GM12878 (cell line): ENCODE measurements around the gene NSMCE1. TPM values are rescaled to one million over a fixed set of nuclear protein-coding genes. Genes with fewer than 3 reads are reported as not detected.
A peak's percentile ranks its signal among the peaks of the same experiment; 100 is the strongest.

ENCODE experiments used
- DPF2 ChIP-seq: fragments of 450-650 bp; IDR thresholded peaks from 2 replicates; pipeline ENCODE4 v1.6.1; 2017; ENCODE audit warnings: mild to moderate bottlenecking
- HDGF ChIP-seq: fragments of 450-650 bp; IDR thresholded peaks from 2 replicates; pipeline ENCODE4 v1.6.1; 2016; ENCODE audit warnings: antibody characterized with exemption
- JUND ChIP-seq: IDR thresholded peaks from 2 replicates; pipeline ENCODE4 v1.6.1; 2012; ENCODE audit warnings: low read depth, mild to moderate bottlenecking, low read length, improper control_type of control experiment, moderate library complexity
- NR2F1 ChIP-seq: fragments of 450-650 bp; conservative IDR thresholded peaks from 2 replicates; pipeline ENCODE4 v1.6.1; 2017; ENCODE audit warnings: mild to moderate bottlenecking
- PAX8 ChIP-seq: fragments of 450-650 bp; IDR thresholded peaks from 2 replicates; pipeline ENCODE4 v1.6.1; 2017; ENCODE audit warnings: mild to moderate bottlenecking, moderate library complexity
- POLR2AphosphoS5 ChIP-seq: IDR thresholded peaks from 2 replicates; pipeline ENCODE4 v1.6.1; 2011; ENCODE audit warnings: mild to moderate bottlenecking, low read length, inconsistent platforms
- POU2F2 ChIP-seq: IDR thresholded peaks from 3 replicates; pipeline ENCODE4 v1.6.1; 2011; ENCODE audit warnings: low read depth, mild to moderate bottlenecking, low read length, borderline replicate concordance
- RAD51 ChIP-seq: fragments of 450-650 bp; IDR thresholded peaks from 2 replicates; pipeline ENCODE4 v1.6.1; 2016; ENCODE audit warnings: moderate library complexity, mild to moderate bottlenecking, inconsistent platforms
- RELA ChIP-seq: fragments of 450-650 bp; IDR thresholded peaks from 2 replicates; pipeline ENCODE4 v1.8.0; 2014; ENCODE audit warnings: borderline replicate concordance; ENCODE audit not compliant: partially characterized antibody
- SP1 ChIP-seq: IDR thresholded peaks from one replicate; pipeline ENCODE4 v1.6.1; 2011; ENCODE audit warnings: low read depth, low read length
- SUPT20H ChIP-seq: IDR thresholded peaks from 2 replicates; pipeline ENCODE4 v1.6.1; 2011; ENCODE audit warnings: low read depth, mild to moderate bottlenecking, low read length, moderate library complexity, borderline replicate concordance; ENCODE audit not compliant: control insufficient read depth
- TCF12 ChIP-seq: IDR thresholded peaks from 2 replicates; pipeline ENCODE4 v1.6.1; 2011; ENCODE audit warnings: low read depth, mild to moderate bottlenecking, low read length
- polyA plus RNA-seq, 11 experiments: library from polyadenylated mRNA; depleted of rRNA in 4 of 11; unstranded in 6 of 11; stranded (reverse) in 5 of 11; fragments of >200 nt; fragmentation: Nextera tagmentation in 4 of 11; fragmentation: Illumina TruSeq in 1 of 11; extraction: Ambion mirVana in 4 of 11; extraction: Trizol in 1 of 11; gene quantifications; 1 replicate in 1 of 11; 2 replicates in 10 of 11; pipeline versions ENCODE4 v1.2.1 to v1.2.3, GENCODE V29; 2011 to 2016; ENCODE audit warnings: inconsistent platforms in 2 of 11, missing spikeins in 2 of 11, low read depth in 1 of 11
- total RNA-seq, 4 experiments: library from RNA; depleted of rRNA in 3 of 4; stranded (reverse); fragments of >200 nt in 3 of 4; fragmentation: Illumina TruSeq in 1 of 4; extraction: Trizol in 1 of 4; gene quantifications; 2 replicates each; pipeline versions ENCODE4 v1.2.1 to v1.2.3, GENCODE V29; 2013 to 2021
- TF ChIP-seq, protein P1 (sequence below): fragments of 450-650 bp; IDR thresholded peaks from 2 replicates; pipeline ENCODE4 v1.6.1; 2016; ENCODE audit warnings: mild to moderate bottlenecking, moderate library complexity, borderline replicate concordance
- TF ChIP-seq, protein P2 (sequence below): fragments of 450-650 bp; IDR thresholded peaks from 2 replicates; pipeline ENCODE4 v1.6.1; 2017; ENCODE audit warnings: mild to moderate bottlenecking
- TF ChIP-seq, protein P3 (sequence below): IDR thresholded peaks from 2 replicates; pipeline ENCODE4 v1.6.1; 2012; ENCODE audit warnings: low read length, inconsistent platforms
- TF ChIP-seq, protein P4 (sequence below): IDR thresholded peaks from 2 replicates; pipeline ENCODE4 v1.6.1; 2011; ENCODE audit warnings: mild to moderate bottlenecking, low read depth, low read length, moderate library complexity; ENCODE audit not compliant: insufficient replicate concordance

Gene NSMCE1
- total and polyA plus RNA-seq, 10 of the 15 experiments (the other 5 are each of a cell fraction or from before 2014, with no cell fraction given): 54.0 to 214 (median 71.4) TPM

DNA sequence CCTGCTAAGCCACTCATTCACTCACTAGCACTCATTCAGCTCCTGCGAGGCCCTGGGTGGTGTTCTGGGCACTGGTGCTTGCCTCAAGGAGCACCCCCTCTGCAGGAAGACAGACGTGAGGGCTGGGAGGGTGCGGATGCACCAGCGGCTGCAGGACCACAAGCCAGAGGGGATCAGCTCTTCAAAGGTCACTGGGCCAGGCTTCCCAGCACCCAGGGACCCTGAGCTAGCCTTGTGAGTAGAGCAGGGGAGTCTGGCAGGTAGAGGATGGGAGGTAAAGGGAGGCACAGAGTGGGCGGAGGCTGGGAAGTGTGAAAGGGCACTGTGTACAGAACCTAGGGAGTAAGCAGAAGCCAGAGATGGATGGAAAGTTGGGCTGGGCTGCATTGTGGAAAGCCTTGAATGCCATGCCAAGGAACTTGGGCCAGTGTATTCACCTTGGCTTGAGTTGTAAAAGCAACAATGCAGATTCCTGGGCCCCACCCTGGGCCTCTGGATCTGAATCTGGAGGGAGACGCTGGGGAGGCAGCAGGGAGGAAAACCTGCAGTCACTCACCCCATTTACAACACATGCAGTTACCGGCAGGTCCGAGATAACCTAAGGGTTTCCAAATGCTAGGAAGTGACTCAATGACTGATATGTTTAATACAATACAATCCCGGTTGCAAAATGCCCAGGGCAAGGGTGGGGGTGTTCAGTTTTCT lies 46.9 kb upstream of the NSMCE1 start (continued):
- TF ChIP-seq, protein P1, sequence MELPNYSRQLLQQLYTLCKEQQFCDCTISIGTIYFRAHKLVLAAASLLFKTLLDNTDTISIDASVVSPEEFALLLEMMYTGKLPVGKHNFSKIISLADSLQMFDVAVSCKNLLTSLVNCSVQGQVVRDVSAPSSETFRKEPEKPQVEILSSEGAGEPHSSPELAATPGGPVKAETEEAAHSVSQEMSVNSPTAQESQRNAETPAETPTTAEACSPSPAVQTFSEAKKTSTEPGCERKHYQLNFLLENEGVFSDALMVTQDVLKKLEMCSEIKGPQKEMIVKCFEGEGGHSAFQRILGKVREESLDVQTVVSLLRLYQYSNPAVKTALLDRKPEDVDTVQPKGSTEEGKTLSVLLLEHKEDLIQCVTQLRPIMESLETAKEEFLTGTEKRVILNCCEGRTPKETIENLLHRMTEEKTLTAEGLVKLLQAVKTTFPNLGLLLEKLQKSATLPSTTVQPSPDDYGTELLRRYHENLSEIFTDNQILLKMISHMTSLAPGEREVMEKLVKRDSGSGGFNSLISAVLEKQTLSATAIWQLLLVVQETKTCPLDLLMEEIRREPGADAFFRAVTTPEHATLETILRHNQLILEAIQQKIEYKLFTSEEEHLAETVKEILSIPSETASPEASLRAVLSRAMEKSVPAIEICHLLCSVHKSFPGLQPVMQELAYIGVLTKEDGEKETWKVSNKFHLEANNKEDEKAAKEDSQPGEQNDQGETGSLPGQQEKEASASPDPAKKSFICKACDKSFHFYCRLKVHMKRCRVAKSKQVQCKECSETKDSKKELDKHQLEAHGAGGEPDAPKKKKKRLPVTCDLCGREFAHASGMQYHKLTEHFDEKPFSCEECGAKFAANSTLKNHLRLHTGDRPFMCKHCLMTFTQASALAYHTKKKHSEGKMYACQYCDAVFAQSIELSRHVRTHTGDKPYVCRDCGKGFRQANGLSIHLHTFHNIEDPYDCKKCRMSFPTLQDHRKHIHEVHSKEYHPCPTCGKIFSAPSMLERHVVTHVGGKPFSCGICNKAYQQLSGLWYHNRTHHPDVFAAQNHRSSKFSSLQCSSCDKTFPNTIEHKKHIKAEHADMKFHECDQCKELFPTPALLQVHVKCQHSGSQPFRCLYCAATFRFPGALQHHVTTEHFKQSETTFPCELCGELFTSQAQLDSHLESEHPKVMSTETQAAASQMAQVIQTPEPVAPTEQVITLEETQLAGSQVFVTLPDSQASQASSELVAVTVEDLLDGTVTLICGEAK: no peak
- TF ChIP-seq, protein P2, sequence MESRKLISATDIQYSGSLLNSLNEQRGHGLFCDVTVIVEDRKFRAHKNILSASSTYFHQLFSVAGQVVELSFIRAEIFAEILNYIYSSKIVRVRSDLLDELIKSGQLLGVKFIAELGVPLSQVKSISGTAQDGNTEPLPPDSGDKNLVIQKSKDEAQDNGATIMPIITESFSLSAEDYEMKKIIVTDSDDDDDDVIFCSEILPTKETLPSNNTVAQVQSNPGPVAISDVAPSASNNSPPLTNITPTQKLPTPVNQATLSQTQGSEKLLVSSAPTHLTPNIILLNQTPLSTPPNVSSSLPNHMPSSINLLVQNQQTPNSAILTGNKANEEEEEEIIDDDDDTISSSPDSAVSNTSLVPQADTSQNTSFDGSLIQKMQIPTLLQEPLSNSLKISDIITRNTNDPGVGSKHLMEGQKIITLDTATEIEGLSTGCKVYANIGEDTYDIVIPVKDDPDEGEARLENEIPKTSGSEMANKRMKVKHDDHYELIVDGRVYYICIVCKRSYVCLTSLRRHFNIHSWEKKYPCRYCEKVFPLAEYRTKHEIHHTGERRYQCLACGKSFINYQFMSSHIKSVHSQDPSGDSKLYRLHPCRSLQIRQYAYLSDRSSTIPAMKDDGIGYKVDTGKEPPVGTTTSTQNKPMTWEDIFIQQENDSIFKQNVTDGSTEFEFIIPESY: no peak
- TF ChIP-seq TCF12 (no peak), JUND (no peak), HDGF (no peak; the same call in none of the 2 replicates), DPF2 (0 out of 2 replicates have a peak, but pooled peaks have one; percentile 21), POU2F2 (no peak), RELA (no peak), RAD51 (no peak), SP1 (no peak), PAX8 (no peak), NR2F1 (0 out of 2 replicates have a peak, but pooled peaks have one; percentile 13), SUPT20H (no peak), POLR2AphosphoS5 (no peak)
- TF ChIP-seq, protein P3, sequence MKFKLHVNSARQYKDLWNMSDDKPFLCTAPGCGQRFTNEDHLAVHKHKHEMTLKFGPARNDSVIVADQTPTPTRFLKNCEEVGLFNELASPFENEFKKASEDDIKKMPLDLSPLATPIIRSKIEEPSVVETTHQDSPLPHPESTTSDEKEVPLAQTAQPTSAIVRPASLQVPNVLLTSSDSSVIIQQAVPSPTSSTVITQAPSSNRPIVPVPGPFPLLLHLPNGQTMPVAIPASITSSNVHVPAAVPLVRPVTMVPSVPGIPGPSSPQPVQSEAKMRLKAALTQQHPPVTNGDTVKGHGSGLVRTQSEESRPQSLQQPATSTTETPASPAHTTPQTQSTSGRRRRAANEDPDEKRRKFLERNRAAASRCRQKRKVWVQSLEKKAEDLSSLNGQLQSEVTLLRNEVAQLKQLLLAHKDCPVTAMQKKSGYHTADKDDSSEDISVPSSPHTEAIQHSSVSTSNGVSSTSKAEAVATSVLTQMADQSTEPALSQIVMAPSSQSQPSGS: no peak
- TF ChIP-seq, protein P4, sequence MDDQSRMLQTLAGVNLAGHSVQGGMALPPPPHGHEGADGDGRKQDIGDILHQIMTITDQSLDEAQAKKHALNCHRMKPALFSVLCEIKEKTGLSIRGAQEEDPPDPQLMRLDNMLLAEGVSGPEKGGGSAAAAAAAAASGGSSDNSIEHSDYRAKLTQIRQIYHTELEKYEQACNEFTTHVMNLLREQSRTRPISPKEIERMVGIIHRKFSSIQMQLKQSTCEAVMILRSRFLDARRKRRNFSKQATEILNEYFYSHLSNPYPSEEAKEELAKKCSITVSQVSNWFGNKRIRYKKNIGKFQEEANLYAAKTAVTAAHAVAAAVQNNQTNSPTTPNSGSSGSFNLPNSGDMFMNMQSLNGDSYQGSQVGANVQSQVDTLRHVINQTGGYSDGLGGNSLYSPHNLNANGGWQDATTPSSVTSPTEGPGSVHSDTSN: no peak
